HepG2 (cell line): ENCODE results near the gene CEBPB. TPM values are rescaled to one million over a fixed set of nuclear protein-coding genes. Genes with fewer than 3 reads are reported as not detected.

Experiments
- BATF2 ChIP-seq: sonication (generic); formaldehyde crosslinking; IDR thresholded peaks from 2 replicates; pipeline ENCODE4 v1.8.0; 2022; ENCODE audit warnings: mild to moderate bottlenecking, missing genetic modification reagents, moderate library complexity
- DR1 ChIP-seq: sonication (generic); formaldehyde crosslinking; IDR thresholded peaks from 2 replicates; pipeline ENCODE4 v1.8.0; 2021; ENCODE audit warnings: mild to moderate bottlenecking, missing genetic modification reagents, inconsistent platforms
- IKZF5 ChIP-seq: IDR thresholded peaks from 2 replicates; pipeline ENCODE4 v1.6.1; 2018; ENCODE audit warnings: missing genetic modification reagents, mild to moderate bottlenecking, missing compliant biosample characterization
- MLLT10 ChIP-seq: sonication (generic); formaldehyde crosslinking; IDR thresholded peaks from 2 replicates; pipeline ENCODE4 v1.4.0; 2020; ENCODE audit warnings: missing genetic modification reagents
- MTF1 ChIP-seq: sonication (generic); formaldehyde crosslinking; IDR thresholded peaks from 2 replicates; pipeline ENCODE4 v1.5.0; 2020; ENCODE audit warnings: missing genetic modification reagents
- NBN ChIP-seq: fragments of 450-650 bp; conservative IDR thresholded peaks from 2 replicates; pipeline ENCODE4 v1.6.1; 2017
- NFE2 ChIP-seq: sonication (generic); formaldehyde crosslinking; IDR thresholded peaks from 2 replicates; pipeline ENCODE4 v1.4.0; 2020; ENCODE audit warnings: missing genetic modification reagents
- NFYC ChIP-seq: IDR thresholded peaks from 2 replicates; pipeline ENCODE4 v1.6.1; 2016; ENCODE audit warnings: missing genetic modification reagents, missing compliant biosample characterization
- NR1H2 ChIP-seq: sonication (generic); formaldehyde crosslinking; IDR thresholded peaks from 2 replicates; pipeline ENCODE4 v1.8.1; 2022; ENCODE audit warnings: low read depth, missing genetic modification reagents, borderline replicate concordance
- ONECUT2 ChIP-seq: sonication (generic); formaldehyde crosslinking; IDR thresholded peaks from 2 replicates; pipeline ENCODE4 v1.4.0; 2020; ENCODE audit warnings: missing genetic modification reagents
- PHF5A ChIP-seq: IDR thresholded peaks from one replicate; pipeline ENCODE4 v1.6.1; 2018; ENCODE audit warnings: low read depth, missing genetic modification reagents; ENCODE audit not compliant: unreplicated experiment
- POLR2G ChIP-seq: fragments of 200-400 bp; formaldehyde crosslinking; IDR thresholded peaks from 2 replicates; pipeline ENCODE4 v1.6.1; 2018; ENCODE audit warnings: mild to moderate bottlenecking, low read depth, low read length, moderate library complexity
- PRDM4 ChIP-seq: sonication (generic); formaldehyde crosslinking; IDR thresholded peaks from 2 replicates; pipeline ENCODE4 v1.9.0; 2021; ENCODE audit warnings: missing genetic modification reagents, borderline replicate concordance
- SOX5 ChIP-seq: IDR thresholded peaks from 2 replicates; pipeline ENCODE4 v1.6.1; 2016; ENCODE audit warnings: borderline replicate concordance
- TEAD2 ChIP-seq: sonication (generic); formaldehyde crosslinking; IDR thresholded peaks from 2 replicates; pipeline ENCODE4 v1.9.0; 2021; ENCODE audit warnings: missing genetic modification reagents
- THAP7 ChIP-seq: sonication (generic); formaldehyde crosslinking; IDR thresholded peaks from 2 replicates; pipeline ENCODE4 v1.8.1; 2023; ENCODE audit warnings: mild to moderate bottlenecking, missing genetic modification reagents
- ZBTB7B ChIP-seq: sonication (generic); formaldehyde crosslinking; IDR thresholded peaks from 2 replicates; pipeline ENCODE4 v1.4.0; 2020; ENCODE audit warnings: missing genetic modification reagents
- ZFP37 ChIP-seq: sonication (generic); formaldehyde crosslinking; IDR thresholded peaks from 2 replicates; pipeline ENCODE4 v1.4.0; 2020; ENCODE audit warnings: missing genetic modification reagents, borderline replicate concordance
- ZFP90 ChIP-seq: sonication (generic); formaldehyde crosslinking; IDR thresholded peaks from 2 replicates; pipeline ENCODE4 v1.8.0; 2022; ENCODE audit warnings: missing genetic modification reagents, mild to moderate bottlenecking, inconsistent platforms, borderline replicate concordance
- ZNF431 ChIP-seq: sonication (generic); formaldehyde crosslinking; IDR thresholded peaks from 2 replicates; pipeline ENCODE4 v1.9.0; 2022; ENCODE audit warnings: missing genetic modification reagents, low read depth, mild to moderate bottlenecking, borderline replicate concordance
- ZNF451 ChIP-seq: sonication (generic); formaldehyde crosslinking; IDR thresholded peaks from 2 replicates; pipeline ENCODE4 v1.5.0; 2020; ENCODE audit warnings: mild to moderate bottlenecking, missing genetic modification reagents
- ZNF563 ChIP-seq: sonication (generic); formaldehyde crosslinking; IDR thresholded peaks from 2 replicates; pipeline ENCODE4 v1.8.0; 2022; ENCODE audit warnings: mild to moderate bottlenecking, moderate library complexity, missing genetic modification reagents
- ZNF737 ChIP-seq: sonication (generic); formaldehyde crosslinking; IDR thresholded peaks from 2 replicates; pipeline ENCODE4 v1.5.0; 2020; ENCODE audit warnings: missing genetic modification reagents, mild to moderate bottlenecking, borderline replicate concordance
- ZNF747 ChIP-seq: sonication (generic); formaldehyde crosslinking; IDR thresholded peaks from 2 replicates; pipeline ENCODE4 v1.8.1; 2023; ENCODE audit warnings: missing genetic modification reagents, mild to moderate bottlenecking, borderline replicate concordance
- ZNF780A ChIP-seq: sonication (generic); formaldehyde crosslinking; IDR thresholded peaks from 2 replicates; pipeline ENCODE4 v1.8.0; 2022; ENCODE audit warnings: mild to moderate bottlenecking, missing genetic modification reagents, moderate library complexity
- ZNF891 ChIP-seq: sonication (generic); formaldehyde crosslinking; IDR thresholded peaks from 2 replicates; pipeline ENCODE4 v1.5.0; 2020; ENCODE audit warnings: mild to moderate bottlenecking, missing genetic modification reagents
- polyA plus RNA-seq, 8 experiments: library from polyadenylated mRNA; depleted of rRNA in 3 of 8; stranded (reverse) in 7 of 8; unstranded in 1 of 8; fragments of >200 nt; fragmentation: Illumina TruSeq in 4 of 8; extraction: Trizol in 4 of 8; gene quantifications; 2 replicates each; pipeline versions ENCODE4 v1.2.1 to v1.2.3, GENCODE V29; 2011 to 2016; ENCODE audit warnings: low read depth in 4 of 8, missing spikeins in 1 of 8, mixed read lengths in 1 of 8; ENCODE audit not compliant: insufficient read depth in 1 of 8
- total RNA-seq, 5 experiments: library from RNA; depleted of rRNA; stranded (reverse); fragments of >200 nt; fragmentation: Illumina TruSeq; extraction: Trizol; gene quantifications; 2 replicates each; pipeline ENCODE4 v1.2.3, GENCODE V29; 2016; ENCODE audit warnings: low read depth in 1 of 5

CEBPB gene
- total and polyA plus RNA-seq, 2 of the 13 experiments (the other 11 are each of a cell fraction or from before 2014, with no cell fraction given) = 18.5 to 28.2 TPM

GRCh38 chr20:50165684-50166554 lies 24.7 kb upstream of the CEBPB start (continued):
- TF ChIP-seq IKZF5 (CRISPR knock-in tag) (peak; percentile 98), SOX5 (CRISPR knock-in tag) (peak; percentile 87), PRDM4 (CRISPR knock-in tag) (no peak), TEAD2 (CRISPR knock-in tag) (peak; percentile 75; the same call in 1 of the 2 replicates), ZNF451 (CRISPR knock-in tag) (peak; percentile 49; the same call in 1 of the 2 replicates), ZNF780A (CRISPR knock-in tag) (peak; percentile 81; the same call in 1 of the 2 replicates), NFYC (no peak; the same call in 1 of the 2 replicates), ZNF891 (CRISPR knock-in tag) (peak; percentile 94; the same call in 1 of the 2 replicates), DR1 (CRISPR knock-in tag) (0 out of 2 replicates have a peak, but pooled peaks have one; percentile 47), THAP7 (CRISPR knock-in tag) (peak; percentile 96), NFE2 (CRISPR knock-in tag) (peak; percentile 93), ZBTB7B (CRISPR knock-in tag) (peak; percentile 94), ZFP90 (CRISPR knock-in tag) (0 out of 2 replicates have a peak, but pooled peaks have one; percentile 47), ZNF563 (CRISPR knock-in tag) (peak; percentile 97), BATF2 (CRISPR knock-in tag) (0 out of 2 replicates have a peak, but pooled peaks have one; percentile 29), POLR2G (peak; percentile 96), ZNF747 (CRISPR knock-in tag) (peak; percentile 94; the same call in 1 of the 2 replicates), ZNF737 (no peak; the same call in 1 of the 2 replicates), NBN (no peak), ONECUT2 (CRISPR knock-in tag) (peak; percentile 32), MLLT10 (CRISPR knock-in tag) (no peak), ZFP37 (CRISPR knock-in tag) (peak; percentile 95), ZNF431 (CRISPR knock-in tag) (no peak; the same call in 1 of the 2 replicates), NR1H2 (CRISPR knock-in tag) (no peak), MTF1 (CRISPR knock-in tag) (no peak), PHF5A (no peak)
